HEK293 (cell line): Measurements from ENCODE around the gene NIP7.

Source experiments
- KLF9 ChIP-seq: fragments of 450-650 bp; formaldehyde crosslinking; IDR thresholded peaks from 2 replicates; pipeline ENCODE4 v1.5.1; 2016; ENCODE audit warnings: missing biosample characterization, missing genetic modification characterization, low read depth
- YY1 ChIP-seq: fragments of 450-650 bp; formaldehyde crosslinking; IDR thresholded peaks from 2 replicates; pipeline ENCODE4 v1.5.1; 2018; ENCODE audit warnings: missing biosample characterization, missing genetic modification characterization
- ZEB2 ChIP-seq: fragments of 450-650 bp; formaldehyde crosslinking; IDR thresholded peaks from 2 replicates; pipeline ENCODE4 v1.5.1; 2016; ENCODE audit warnings: missing biosample characterization, missing genetic modification characterization
- ZNF423 ChIP-seq: fragments of 450-650 bp; formaldehyde crosslinking; IDR thresholded peaks from 2 replicates; pipeline ENCODE4 v1.5.1; 2016; ENCODE audit warnings: missing biosample characterization, missing genetic modification characterization
- ZNF660 ChIP-seq: fragments of 450-650 bp; IDR thresholded peaks from 2 replicates; pipeline ENCODE4 v1.5.1; 2018; ENCODE audit warnings: missing biosample characterization, mild to moderate bottlenecking, missing genetic modification characterization
- TF ChIP-seq, protein P1 (sequence below): sonication (generic); formaldehyde crosslinking; IDR thresholded peaks from 2 replicates; pipeline ENCODE4 v1.8.1; 2022; ENCODE audit warnings: mild to moderate bottlenecking, moderate library complexity, missing genetic modification reagents
- TF ChIP-seq, protein P2 (sequence below): fragments of 450-650 bp; formaldehyde crosslinking; IDR thresholded peaks from 2 replicates; pipeline ENCODE4 v1.5.1; 2017; ENCODE audit warnings: missing biosample characterization, missing genetic modification characterization
- TF ChIP-seq, protein P3 (sequence below): fragments of 450-650 bp; formaldehyde crosslinking; IDR thresholded peaks from 2 replicates; pipeline ENCODE4 v1.5.1; 2016; ENCODE audit warnings: missing biosample characterization, missing genetic modification characterization
- TF ChIP-seq, protein P4 (sequence below): fragments of 450-650 bp; formaldehyde crosslinking; IDR thresholded peaks from 2 replicates; pipeline ENCODE4 v1.5.1; 2016; ENCODE audit warnings: missing biosample characterization, missing genetic modification characterization
- TF ChIP-seq, protein P5 (sequence below): fragments of 450-650 bp; formaldehyde crosslinking; IDR thresholded peaks from 2 replicates; pipeline ENCODE4 v1.5.1; 2016; ENCODE audit warnings: missing biosample characterization, missing genetic modification characterization
- TF ChIP-seq, protein P6 (sequence below): fragments of 450-650 bp; formaldehyde crosslinking; IDR thresholded peaks from 2 replicates; pipeline ENCODE4 v1.5.1; 2016; ENCODE audit warnings: missing biosample characterization, missing genetic modification characterization, borderline replicate concordance
- TF ChIP-seq, protein P7 (sequence below): fragments of 450-650 bp; formaldehyde crosslinking; IDR thresholded peaks from 2 replicates; pipeline ENCODE4 v1.5.1; 2016; ENCODE audit warnings: missing biosample characterization, missing genetic modification characterization, low read depth

DNA sequence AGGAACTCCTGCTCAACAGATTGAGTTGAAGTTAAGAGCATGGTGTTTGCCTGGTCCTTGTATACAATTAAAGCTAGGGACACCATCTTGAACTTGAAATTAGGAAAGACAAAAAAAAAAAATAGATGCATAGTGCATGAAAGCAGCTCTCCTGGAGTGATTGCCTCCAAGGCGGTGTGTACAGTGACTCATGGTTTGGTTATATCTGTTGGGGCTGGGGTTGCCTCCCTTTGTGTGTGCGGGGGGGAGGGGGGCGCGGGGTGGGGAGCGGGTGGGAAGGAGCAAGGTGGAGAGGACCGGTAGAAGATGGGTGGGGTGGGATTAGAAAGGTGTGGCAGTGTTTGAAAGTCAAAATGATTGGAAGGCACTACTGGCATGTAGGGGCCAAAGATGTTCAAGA lies 8.7 kb downstream of the NIP7 start:
- TF ChIP-seq, protein P1, sequence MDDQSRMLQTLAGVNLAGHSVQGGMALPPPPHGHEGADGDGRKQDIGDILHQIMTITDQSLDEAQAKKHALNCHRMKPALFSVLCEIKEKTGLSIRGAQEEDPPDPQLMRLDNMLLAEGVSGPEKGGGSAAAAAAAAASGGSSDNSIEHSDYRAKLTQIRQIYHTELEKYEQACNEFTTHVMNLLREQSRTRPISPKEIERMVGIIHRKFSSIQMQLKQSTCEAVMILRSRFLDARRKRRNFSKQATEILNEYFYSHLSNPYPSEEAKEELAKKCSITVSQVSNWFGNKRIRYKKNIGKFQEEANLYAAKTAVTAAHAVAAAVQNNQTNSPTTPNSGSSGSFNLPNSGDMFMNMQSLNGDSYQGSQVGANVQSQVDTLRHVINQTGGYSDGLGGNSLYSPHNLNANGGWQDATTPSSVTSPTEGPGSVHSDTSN, result no peak
- TF ChIP-seq, protein P2, sequence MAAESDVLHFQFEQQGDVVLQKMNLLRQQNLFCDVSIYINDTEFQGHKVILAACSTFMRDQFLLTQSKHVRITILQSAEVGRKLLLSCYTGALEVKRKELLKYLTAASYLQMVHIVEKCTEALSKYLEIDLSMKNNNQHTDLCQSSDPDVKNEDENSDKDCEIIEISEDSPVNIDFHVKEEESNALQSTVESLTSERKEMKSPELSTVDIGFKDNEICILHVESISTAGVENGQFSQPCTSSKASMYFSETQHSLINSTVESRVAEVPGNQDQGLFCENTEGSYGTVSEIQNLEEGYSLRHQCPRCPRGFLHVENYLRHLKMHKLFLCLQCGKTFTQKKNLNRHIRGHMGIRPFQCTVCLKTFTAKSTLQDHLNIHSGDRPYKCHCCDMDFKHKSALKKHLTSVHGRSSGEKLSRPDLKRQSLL (tag by site-specific recombination), result no peak
- TF ChIP-seq, protein P3, sequence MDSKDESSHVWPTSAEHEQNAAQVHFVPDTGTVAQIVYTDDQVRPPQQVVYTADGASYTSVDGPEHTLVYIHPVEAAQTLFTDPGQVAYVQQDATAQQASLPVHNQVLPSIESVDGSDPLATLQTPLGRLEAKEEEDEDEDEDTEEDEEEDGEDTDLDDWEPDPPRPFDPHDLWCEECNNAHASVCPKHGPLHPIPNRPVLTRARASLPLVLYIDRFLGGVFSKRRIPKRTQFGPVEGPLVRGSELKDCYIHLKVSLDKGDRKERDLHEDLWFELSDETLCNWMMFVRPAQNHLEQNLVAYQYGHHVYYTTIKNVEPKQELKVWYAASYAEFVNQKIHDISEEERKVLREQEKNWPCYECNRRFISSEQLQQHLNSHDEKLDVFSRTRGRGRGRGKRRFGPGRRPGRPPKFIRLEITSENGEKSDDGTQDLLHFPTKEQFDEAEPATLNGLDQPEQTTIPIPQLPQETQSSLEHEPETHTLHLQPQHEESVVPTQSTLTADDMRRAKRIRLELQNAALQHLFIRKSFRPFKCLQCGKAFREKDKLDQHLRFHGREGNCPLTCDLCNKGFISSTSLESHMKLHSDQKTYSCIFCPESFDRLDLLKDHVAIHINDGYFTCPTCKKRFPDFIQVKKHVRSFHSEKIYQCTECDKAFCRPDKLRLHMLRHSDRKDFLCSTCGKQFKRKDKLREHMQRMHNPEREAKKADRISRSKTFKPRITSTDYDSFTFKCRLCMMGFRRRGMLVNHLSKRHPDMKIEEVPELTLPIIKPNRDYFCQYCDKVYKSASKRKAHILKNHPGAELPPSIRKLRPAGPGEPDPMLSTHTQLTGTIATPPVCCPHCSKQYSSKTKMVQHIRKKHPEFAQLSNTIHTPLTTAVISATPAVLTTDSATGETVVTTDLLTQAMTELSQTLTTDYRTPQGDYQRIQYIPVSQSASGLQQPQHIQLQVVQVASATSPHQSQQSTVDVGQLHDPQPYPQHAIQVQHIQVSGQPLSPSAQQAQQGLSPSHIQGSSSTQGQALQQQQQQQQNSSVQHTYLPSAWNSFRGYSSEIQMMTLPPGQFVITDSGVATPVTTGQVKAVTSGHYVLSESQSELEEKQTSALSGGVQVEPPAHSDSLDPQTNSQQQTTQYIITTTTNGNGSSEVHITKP, result no peak
- TF ChIP-seq, protein P4, sequence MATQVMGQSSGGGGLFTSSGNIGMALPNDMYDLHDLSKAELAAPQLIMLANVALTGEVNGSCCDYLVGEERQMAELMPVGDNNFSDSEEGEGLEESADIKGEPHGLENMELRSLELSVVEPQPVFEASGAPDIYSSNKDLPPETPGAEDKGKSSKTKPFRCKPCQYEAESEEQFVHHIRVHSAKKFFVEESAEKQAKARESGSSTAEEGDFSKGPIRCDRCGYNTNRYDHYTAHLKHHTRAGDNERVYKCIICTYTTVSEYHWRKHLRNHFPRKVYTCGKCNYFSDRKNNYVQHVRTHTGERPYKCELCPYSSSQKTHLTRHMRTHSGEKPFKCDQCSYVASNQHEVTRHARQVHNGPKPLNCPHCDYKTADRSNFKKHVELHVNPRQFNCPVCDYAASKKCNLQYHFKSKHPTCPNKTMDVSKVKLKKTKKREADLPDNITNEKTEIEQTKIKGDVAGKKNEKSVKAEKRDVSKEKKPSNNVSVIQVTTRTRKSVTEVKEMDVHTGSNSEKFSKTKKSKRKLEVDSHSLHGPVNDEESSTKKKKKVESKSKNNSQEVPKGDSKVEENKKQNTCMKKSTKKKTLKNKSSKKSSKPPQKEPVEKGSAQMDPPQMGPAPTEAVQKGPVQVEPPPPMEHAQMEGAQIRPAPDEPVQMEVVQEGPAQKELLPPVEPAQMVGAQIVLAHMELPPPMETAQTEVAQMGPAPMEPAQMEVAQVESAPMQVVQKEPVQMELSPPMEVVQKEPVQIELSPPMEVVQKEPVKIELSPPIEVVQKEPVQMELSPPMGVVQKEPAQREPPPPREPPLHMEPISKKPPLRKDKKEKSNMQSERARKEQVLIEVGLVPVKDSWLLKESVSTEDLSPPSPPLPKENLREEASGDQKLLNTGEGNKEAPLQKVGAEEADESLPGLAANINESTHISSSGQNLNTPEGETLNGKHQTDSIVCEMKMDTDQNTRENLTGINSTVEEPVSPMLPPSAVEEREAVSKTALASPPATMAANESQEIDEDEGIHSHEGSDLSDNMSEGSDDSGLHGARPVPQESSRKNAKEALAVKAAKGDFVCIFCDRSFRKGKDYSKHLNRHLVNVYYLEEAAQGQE (tag by site-specific recombination), result no peak
- TF ChIP-seq ZNF660 (tag by site-specific recombination) (no peak), ZNF423 (tag by site-specific recombination) (no peak), YY1 (tag by site-specific recombination) (no peak), ZEB2 (tag by site-specific recombination) (no peak), KLF9 (no peak)
- TF ChIP-seq, protein P5, sequence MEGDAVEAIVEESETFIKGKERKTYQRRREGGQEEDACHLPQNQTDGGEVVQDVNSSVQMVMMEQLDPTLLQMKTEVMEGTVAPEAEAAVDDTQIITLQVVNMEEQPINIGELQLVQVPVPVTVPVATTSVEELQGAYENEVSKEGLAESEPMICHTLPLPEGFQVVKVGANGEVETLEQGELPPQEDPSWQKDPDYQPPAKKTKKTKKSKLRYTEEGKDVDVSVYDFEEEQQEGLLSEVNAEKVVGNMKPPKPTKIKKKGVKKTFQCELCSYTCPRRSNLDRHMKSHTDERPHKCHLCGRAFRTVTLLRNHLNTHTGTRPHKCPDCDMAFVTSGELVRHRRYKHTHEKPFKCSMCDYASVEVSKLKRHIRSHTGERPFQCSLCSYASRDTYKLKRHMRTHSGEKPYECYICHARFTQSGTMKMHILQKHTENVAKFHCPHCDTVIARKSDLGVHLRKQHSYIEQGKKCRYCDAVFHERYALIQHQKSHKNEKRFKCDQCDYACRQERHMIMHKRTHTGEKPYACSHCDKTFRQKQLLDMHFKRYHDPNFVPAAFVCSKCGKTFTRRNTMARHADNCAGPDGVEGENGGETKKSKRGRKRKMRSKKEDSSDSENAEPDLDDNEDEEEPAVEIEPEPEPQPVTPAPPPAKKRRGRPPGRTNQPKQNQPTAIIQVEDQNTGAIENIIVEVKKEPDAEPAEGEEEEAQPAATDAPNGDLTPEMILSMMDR (tag by site-specific recombination), result no peak
- TF ChIP-seq, protein P6, sequence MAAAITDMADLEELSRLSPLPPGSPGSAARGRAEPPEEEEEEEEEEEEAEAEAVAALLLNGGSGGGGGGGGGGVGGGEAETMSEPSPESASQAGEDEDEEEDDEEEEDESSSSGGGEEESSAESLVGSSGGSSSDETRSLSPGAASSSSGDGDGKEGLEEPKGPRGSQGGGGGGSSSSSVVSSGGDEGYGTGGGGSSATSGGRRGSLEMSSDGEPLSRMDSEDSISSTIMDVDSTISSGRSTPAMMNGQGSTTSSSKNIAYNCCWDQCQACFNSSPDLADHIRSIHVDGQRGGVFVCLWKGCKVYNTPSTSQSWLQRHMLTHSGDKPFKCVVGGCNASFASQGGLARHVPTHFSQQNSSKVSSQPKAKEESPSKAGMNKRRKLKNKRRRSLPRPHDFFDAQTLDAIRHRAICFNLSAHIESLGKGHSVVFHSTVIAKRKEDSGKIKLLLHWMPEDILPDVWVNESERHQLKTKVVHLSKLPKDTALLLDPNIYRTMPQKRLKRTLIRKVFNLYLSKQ (tag by site-specific recombination), result no peak
- TF ChIP-seq, protein P7, sequence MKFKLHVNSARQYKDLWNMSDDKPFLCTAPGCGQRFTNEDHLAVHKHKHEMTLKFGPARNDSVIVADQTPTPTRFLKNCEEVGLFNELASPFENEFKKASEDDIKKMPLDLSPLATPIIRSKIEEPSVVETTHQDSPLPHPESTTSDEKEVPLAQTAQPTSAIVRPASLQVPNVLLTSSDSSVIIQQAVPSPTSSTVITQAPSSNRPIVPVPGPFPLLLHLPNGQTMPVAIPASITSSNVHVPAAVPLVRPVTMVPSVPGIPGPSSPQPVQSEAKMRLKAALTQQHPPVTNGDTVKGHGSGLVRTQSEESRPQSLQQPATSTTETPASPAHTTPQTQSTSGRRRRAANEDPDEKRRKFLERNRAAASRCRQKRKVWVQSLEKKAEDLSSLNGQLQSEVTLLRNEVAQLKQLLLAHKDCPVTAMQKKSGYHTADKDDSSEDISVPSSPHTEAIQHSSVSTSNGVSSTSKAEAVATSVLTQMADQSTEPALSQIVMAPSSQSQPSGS (tag by site-specific recombination), result no peak
